SKM-1 treated with dmso at 0.1 percent for 144 hours (cell line): ENCODE measurements around the gene GMCL2.
"Not testable (repeated sequence)": the region's sequence is repeated elsewhere in the genome, so short reads cannot be mapped to it uniquely, and the experiment has no call there.

Source experiments
- DNase-seq: peaks from one replicate; lab custom pipeline; 2025; ENCODE audit not compliant: unreplicated experiment; lab: John Stamatoyannopoulos, UW

The GMCL2 gene

DNA sequence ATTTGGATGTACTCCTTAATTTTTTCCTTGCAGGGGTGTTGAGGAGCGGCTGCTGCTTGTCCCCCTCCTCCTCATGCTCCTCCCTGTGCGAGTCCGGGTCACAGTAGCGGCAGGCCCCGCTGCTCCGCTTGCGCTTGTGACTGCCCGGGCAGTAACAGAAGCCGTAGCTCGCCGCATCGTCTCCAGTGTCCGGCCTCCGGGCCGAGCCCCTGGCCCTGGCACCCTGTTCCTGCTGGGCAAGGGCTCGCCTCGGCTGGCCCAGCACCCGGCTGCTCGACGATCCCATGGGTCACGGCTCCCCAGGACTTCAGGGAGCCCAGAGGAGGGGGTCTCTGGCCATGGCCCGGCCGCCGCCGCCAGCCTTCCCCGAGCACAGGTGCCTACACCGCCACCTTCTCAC, at the start of gene GMCL2:
Gene GMCL2, minus strand, starts transcription at position 358 of the 400 bp plus-strand sequence. Its CDS starts 72 bp downstream, at position 286.
- no peak for DNase-seq

DNA sequence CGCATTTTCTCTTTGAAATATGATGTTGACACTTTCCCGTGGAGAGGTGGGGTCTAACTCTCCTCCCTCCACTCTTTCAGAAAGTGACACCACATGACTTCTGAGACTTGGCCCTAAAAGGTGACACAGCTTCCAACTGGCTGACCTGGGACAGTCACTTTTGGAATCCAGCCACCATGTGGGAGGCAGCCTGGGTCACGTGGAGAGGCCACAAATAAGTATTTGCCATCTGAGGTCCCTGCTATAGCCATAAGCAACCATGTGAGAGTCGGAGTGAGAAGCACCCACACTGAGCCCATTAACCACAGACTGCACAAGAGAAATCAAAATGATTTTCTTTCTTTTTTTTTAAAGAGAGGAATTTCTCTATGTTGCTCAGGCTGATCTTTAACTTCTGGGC, 49.5 kb upstream of the GMCL2 start:
- DNase-seq, result no peak

DNA sequence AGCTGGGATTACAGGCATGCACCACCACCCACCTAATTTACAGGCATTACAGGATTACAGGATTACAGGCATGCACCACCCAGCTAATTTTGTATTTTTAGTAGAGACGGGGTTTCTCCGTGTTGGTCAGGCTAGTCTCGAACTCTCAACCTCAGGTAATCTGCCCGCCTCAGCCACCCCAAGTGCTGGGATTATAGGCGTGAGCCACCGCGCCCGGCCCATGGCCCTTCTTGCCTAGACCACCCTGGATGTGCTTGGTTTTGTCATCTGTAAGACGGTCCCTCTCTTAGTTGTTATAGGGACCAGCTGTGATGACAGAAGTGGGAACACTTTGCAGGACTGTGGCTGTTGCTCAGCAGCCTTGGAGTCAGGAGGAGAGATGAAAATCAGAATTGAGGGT, 49.0 kb upstream of the GMCL2 start:
- no peak for DNase-seq

DNA sequence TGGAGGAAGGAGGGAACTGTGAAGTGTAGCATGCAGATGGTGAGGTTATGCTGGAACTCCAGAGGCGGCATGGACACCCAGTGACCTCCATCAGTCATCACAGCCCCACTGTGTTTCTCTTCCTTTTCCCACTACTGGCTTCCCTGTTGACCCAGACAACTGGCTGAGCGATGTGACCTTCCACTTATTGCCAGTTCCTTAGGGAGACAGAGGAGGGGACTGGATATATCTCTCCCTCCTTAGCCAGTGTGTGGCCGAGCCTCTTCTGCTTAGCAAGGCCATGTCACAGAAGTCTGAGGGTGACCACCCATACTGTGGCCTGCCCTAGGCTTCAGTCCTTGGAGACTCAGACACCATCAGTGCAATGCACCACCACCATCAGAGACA, 48.4 kb upstream of the GMCL2 start:
- DNase-seq, result no peak

GRCh38 chr5:178234750-178235587, 47.8 kb upstream of the GMCL2 start:
- peak; percentile 52 for DNase-seq

DNA sequence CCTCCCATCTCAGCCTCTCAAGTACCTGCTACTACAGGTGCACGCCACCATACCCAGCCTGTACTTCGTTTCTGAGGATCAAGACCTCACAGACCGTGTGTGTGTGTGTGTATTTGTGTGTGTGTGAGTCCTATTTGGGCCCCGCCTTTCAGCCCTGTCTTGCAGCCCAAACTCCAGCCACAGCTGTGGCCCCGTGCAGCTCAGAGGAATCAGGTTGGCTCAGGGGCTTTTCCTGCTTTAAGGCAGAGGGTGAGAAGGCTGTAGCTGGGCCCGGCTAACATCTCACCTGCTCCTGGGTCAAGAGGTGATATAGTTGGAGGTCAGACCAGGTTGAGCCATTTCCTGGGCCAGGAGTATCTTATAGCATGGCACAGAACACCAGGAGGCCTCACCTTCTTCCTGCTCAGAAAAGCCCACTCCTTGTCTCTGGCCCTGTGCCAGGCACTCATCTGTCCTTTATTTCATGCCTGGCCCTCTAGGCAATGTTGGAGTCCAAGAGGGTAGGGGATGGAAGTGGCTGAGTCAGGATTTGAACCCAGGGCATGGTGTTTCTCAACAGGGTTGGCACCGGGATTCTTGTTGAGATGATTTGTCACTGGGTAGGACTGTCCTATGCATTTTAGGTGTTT, 47.1 kb upstream of the GMCL2 start:
- no peak for DNase-seq

DNA sequence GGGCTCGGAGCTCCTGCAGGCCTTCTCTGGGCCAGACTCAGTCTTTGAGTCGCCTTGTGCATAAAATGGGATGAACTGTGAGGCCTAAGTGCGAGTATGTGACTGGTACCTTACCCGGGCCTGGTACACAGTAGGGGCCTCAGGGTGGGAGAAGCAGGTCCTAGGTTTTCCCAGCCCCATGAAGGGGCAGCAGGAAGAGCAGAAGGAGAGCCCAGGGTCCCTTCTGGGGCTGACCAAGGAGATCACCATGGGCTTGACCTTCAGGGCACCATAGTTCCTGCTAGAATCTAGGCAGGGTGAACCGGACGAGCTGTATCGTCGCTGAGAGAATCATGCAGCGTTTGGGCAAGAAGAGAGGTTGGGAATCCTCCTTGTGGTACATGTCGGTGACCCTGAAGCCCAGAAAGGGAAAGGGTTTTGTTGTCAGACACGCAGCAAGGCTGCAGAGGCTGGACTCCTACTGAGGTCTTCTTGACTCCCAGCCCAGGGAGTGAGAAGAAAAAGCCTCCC, 45.8 kb upstream of the GMCL2 start:
- no peak for DNase-seq

DNA sequence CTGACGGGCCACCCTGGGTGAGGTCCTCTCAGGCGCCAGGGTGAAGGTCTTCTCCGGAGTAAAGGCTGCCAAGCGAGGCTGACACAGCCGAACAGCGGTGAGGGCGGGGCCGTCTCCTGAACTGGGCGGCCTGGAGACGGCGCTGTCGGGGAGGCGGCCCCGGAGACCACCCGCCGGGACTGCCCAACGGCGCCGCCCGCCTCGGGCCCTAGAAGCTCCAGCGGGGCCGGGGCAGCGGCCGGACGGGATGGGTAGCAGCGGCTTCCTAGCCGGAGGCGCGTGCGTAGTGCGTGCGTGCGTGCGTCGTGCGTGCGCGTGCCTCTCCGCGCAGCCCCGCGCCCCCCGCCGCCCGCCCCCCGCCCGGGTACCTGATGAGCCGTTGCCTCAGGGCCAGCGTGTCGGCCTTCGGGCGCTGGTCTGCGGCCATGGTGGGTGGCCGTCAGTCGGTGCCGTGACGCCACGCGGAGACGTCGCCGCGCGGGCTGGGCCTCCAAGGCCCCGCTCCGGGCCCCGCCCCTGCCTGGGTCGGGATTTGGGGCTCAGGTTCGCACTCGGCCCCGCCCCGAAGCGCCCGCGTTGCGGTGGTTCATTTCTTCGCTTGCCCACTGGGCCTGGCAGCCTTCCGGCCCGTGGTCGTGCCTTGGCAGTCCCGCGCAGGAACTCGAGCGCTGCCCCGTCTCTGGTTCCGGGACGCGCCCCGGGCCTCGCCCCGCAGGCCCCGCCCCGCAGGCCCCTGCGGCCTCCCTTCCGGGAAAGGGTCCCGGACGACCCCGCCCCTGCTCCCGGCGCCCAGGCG, 45.2 kb upstream of the GMCL2 start, which contains the start of gene PHYKPL:
Gene PHYKPL, minus strand, starts transcription at position 679 of the 796 bp plus-strand sequence. Its CDS starts 252 bp downstream, at position 427.
- peak; percentile 48 for DNase-seq

DNA sequence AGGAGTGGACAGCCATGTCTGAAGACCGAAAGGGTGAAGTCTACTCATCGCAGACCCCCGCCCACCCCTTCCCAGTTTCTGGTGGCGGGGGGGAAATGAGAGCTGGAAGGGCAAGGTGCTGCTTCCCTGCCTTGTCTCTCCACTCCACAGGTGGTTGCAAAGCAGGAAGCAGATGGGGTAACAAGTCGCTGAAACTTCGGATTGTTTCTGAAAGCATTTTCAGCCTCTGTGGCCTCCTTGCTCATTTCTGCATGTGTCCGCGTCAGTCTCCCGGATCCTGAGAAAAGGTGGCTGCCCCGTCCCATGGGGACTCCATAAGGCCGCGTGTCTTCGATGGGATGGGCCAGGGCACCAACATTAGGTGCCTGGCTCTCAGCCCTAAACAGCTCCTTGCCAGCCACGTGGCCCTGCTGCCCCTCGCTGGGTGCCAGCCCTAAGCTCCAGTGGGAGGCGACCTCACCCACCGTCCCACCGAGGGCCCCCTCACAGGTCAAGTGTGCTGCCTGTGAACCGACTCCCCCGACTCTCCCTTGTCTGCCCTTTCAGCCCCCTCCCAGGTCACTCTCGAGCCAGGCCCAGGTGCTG, 44.5 kb upstream of the GMCL2 start:
- no peak for DNase-seq

GRCh38 chr5:178230879-178231538, 43.8 kb upstream of the GMCL2 start:
- DNase-seq, result no peak

DNA sequence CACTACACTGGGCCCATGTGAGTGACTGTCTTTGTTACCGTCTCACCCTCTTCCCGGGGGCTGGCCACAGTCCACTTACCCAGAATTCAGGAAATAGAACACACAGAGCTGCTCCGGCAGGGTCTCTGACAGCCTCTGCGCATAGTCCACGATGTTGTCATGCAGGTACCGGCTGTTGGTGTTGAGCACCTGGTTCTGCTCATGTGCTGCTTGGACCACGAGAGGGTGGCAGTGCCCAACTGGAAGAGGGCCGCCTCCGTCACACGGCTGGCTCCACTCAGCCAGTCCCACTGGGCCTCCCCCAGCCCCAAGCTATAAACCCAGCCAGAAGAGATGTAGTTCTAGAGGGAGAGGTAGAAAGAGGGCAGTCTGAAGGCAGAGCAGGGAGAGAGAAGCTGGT, 42.7 kb upstream of the GMCL2 start:
- DNase-seq, result no peak

GRCh38 chr5:178229111-178229510, 41.9 kb upstream of the GMCL2 start:
- DNase-seq, result not testable (repeated sequence)

DNA sequence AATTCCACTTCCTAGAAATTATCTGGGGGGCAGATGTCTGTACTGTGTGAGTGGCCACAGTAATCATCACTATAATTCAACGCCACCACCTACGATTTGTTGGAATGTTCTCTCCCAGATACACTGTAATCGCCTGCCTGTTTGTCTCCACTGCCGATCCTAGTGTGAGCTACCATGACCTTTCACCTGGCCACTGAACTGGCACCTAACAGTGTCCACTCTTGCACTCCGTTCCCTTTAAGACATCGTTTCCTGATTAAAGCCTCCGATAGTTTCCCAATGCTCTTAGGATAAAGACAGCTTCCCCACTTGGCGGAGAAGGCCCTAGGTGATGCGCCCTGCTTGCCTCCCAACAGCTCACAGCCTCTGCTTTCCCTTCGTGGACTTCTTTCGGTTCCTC, 41.4 kb upstream of the GMCL2 start:
- DNase-seq, result no peak

- DNase-seq, result no peak
Observed at GRCh38 chr5:178227929-178228328, 40.8 kb upstream of the GMCL2 start.

GRCh38 chr5:178227138-178227659, 40.0 kb upstream of the GMCL2 start:
- no peak for DNase-seq

- no peak for DNase-seq
Observed at GRCh38 chr5:178225174-178225573, 38.0 kb upstream of the GMCL2 start.

- DNase-seq, result no peak
Observed at GRCh38 chr5:178224403-178224802, 37.2 kb upstream of the GMCL2 start.

DNA sequence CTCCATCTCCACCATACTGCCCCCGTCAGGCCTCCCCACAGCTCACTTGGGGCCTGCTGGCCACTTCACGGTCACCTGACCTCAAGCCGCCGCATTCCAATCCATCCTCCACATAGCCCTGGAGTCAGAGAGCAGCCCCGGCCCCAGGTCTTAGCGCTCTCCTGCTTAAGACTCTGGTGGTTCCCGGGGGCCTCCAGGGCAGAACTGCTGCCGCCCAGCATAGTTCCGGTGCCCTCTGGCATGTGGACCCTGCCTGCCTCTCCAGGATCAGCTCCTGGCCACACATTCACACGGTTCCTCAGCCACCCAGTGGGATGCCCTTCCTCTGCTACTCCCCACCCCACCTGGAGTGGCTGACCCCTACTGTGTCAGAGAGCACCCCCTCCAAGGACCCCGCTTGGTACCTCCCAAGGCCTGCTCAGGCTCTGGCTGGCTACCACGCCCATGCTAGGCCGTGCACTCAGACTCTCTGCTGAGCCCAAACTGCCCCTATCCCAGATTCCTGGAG, 36.7 kb upstream of the GMCL2 start:
- DNase-seq, result no peak

GRCh38 chr5:178223196-178223773, 36.1 kb upstream of the GMCL2 start:
- no peak for DNase-seq

GRCh38 chr5:178222292-178222691, 35.1 kb upstream of the GMCL2 start:
- DNase-seq, result no peak
